Kidney epithelial cell (primary cell): ENCODE data around the gene RNF144B. TPM values are rescaled to one million over a fixed set of nuclear protein-coding genes. Genes with fewer than 3 reads are reported as not detected.

Experiments used
- DNase-seq: peaks from one replicate; pipeline ENCODE4 v3.0.0-alpha.2; 2010; ENCODE audit warnings: low read depth
- H3K27me3 ChIP-seq: 2 replicates; pipeline ENCODE4 v1.6.0; 2011; ENCODE audit warnings: low read length; ENCODE audit not compliant: control insufficient read depth, insufficient read depth
- H3K36me3 ChIP-seq: 2 replicates; pipeline ENCODE4 v1.5.1; 2011; ENCODE audit warnings: low read length; ENCODE audit not compliant: control insufficient read depth, insufficient read depth
- H3K4me3 ChIP-seq: 2 replicates; pipeline ENCODE4 v1.5.1; 2011; ENCODE audit warnings: low read depth, mild to moderate bottlenecking, control low read depth, low read length
- total RNA-seq: library from RNA; depleted of rRNA; stranded (reverse); fragments of >200 nt; gene quantifications from 2 replicates; pipeline ENCODE4 v1.2.3, GENCODE V29; 2015
- TF ChIP-seq, protein P1 (sequence below): IDR thresholded peaks from 2 replicates; pipeline ENCODE4 v1.5.1; 2011; ENCODE audit warnings: mild to moderate bottlenecking, moderate library complexity, low read length, control low read depth, inconsistent platforms; ENCODE audit not compliant: insufficient read depth, poor library complexity, severe bottlenecking

Gene RNF144B
- total RNA-seq, 1 donor from 2014 or later, result 13.2 TPM

GRCh38 chr6:18488004-18488403, 100.9 kb downstream of the RNF144B start:
- Histone ChIP-seq H3K4me3 (no peak overlapping the region), H3K27me3 (no peaks in the 10 kb centered on the region), H3K36me3 (no peaks in the 10 kb centered on the region)
- TF ChIP-seq, protein P1, sequence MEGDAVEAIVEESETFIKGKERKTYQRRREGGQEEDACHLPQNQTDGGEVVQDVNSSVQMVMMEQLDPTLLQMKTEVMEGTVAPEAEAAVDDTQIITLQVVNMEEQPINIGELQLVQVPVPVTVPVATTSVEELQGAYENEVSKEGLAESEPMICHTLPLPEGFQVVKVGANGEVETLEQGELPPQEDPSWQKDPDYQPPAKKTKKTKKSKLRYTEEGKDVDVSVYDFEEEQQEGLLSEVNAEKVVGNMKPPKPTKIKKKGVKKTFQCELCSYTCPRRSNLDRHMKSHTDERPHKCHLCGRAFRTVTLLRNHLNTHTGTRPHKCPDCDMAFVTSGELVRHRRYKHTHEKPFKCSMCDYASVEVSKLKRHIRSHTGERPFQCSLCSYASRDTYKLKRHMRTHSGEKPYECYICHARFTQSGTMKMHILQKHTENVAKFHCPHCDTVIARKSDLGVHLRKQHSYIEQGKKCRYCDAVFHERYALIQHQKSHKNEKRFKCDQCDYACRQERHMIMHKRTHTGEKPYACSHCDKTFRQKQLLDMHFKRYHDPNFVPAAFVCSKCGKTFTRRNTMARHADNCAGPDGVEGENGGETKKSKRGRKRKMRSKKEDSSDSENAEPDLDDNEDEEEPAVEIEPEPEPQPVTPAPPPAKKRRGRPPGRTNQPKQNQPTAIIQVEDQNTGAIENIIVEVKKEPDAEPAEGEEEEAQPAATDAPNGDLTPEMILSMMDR, result no peak
- no peak for DNase-seq

DNA sequence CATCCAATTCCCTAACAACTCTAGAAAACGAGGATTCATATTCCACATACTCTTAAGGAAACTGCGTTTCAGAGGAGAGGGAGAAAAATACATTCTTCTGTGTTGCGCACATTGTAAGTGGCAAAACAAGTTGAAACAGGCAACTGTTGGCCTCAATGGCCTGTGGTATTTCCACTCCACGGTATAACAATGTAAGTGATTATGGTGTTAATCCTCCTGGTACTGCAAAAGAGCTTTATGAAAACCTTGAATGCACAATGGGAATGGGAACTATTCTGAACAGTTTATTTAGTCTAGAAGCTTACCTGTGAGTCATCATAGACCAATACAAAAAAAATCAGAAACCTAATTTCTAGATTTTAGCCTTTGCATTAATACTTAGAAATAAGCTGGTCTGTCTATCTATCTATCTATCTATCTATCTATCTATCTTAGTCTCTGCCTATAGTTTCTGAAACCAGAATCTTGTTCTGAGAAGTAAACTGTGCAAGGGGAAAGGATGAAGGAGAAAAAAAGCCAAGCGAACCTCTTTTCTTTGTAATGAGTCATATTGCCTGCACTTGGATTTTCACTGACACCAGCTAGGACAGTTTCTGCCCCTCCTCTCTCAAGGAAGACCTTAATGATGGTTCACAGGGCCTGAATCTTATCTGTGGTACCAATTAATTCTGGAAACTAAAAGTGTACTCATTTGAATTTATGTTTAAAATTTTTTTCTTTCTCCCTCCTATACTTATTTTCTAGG, 101.5 kb downstream of the RNF144B start:
- DNase-seq, result no peak
- Histone ChIP-seq H3K27me3 (no peaks in the 10 kb centered on the region), H3K36me3 (no peaks in the 10 kb centered on the region), H3K4me3 (no peak overlapping the region)
- TF ChIP-seq, protein P1, result no peak

DNA sequence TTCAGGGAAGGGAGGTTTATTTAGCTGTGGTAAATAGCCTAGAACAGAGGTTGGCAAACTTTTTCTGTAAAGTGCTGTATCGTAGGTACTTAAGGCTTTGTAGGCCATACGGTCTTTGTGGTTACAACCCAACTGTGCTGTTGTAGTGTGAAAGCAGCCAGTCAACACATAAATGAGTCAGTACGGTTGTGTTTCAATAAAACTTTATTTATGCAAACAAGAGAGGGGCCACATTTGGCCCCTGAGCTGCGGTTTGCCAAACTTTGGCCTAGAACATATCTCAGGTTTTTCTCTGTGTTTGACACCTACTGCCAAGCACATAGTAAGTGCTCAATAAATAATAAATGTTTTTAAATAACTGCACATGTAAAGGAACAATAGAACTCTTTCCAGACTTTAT, 102.2 kb downstream of the RNF144B start:
- Histone ChIP-seq H3K27me3 (no peaks in the 10 kb centered on the region), H3K4me3 (no peak overlapping the region), H3K36me3 (no peaks in the 10 kb centered on the region)
- TF ChIP-seq, protein P1, result no peak
- no peak for DNase-seq

DNA sequence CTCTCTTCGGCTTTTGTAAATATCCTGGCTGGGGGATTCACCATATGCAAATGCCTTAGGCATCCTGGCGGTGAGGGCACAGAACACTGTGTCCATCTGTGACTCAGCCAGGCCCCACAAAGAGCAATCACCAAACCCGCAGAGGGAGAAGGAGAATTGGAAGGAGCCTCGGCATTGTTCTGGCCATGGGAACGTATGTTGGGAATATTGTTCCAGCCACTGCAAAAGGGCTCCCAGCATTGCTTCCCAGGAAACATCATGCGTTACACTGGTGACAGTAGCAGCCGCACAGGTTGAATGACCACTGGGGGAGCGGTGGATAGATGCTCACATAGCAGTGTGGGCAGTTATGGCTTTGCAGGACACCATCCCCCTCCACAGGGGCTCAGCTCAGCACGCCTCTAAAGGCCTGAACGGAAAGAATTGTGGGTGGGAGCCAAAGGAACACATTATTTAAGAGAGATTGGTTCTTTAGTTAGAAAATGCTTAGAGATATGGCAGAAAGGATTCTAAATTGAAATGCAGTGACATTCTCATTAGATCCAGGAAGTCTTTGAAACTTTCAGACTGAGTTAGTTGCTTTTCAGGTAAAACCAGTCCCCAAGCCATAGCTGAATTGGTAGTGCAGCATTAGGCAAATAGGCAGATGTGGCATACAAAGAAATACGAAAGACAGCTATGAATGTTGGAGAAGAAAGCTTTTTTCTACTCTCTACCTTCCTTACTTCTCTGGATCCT, 104.3 kb downstream of the RNF144B start:
- Histone ChIP-seq H3K4me3 (no peak overlapping the region), H3K27me3 (no peaks in the 10 kb centered on the region), H3K36me3 (no peaks in the 10 kb centered on the region)
- no peak for DNase-seq
- TF ChIP-seq, protein P1, result no peak

DNA sequence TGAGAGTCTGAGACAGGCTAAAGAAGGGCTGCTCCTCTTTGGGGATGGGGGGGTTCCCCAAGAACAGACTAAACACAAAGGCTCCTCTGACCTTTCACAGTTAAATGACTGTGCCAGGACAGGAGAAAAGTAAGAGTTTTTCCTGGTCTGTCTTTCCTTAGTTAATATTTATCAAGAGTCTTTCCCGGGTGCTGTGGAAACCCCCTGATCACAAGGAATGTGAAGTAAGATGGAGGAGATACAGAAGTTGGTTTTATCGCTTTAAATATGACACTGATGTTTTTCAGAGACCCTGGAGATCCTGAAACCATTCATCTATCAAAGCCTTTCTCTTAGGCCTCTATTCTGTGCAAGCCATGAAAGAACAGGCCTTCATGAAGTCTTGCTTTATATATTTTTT, 105.8 kb downstream of the RNF144B start:
- Histone ChIP-seq H3K36me3 (no peaks in the 10 kb centered on the region), H3K4me3 (no peak overlapping the region), H3K27me3 (no peaks in the 10 kb centered on the region)
- TF ChIP-seq, protein P1, result no peak
- no peak for DNase-seq

- TF ChIP-seq, protein P1, result no peak
- no peak overlapping the region for H3K4me3 ChIP-seq
- H3K27me3 ChIP-seq, result no peaks in the 10 kb centered on the region
- no peaks in the 10 kb centered on the region for H3K36me3 ChIP-seq
- DNase-seq, result no peak
Measured at GRCh38 chr6:18493382-18493891, 106.3 kb downstream of the RNF144B start.
